Activated CD8-positive, alpha-beta T cell treated with anti-CD3 and anti-CD28 coated beads for 36 hours (primary cell): ENCODE results near the gene ZNF620. TPM values are rescaled to one million over a fixed set of nuclear protein-coding genes. Genes with fewer than 3 reads are reported as not detected.
"Not testable (repeated sequence)": the region's sequence is repeated elsewhere in the genome, so short reads cannot be mapped to it uniquely, and the experiment has no call there.

ENCODE experiments used
- ATAC-seq: fragments of 200-7000 bp; cut with Tn5 transposase; one replicate; pipeline ENCODE4 v1.10.0; 2021; ENCODE audit warnings: mild to moderate bottlenecking, moderate library complexity
- CTCF ChIA-PET: fragments of 350-600 bp; sonication (Branson Sonifier 250); formaldehyde crosslinking; loops from one replicate; lab custom pipeline; 2021; ENCODE audit warnings: antibody characterized with exemption; lab: Charles Lee
- POLR2A ChIA-PET: fragments of 350-600 bp; sonication (Branson Sonifier 250); formaldehyde crosslinking; loops from one replicate; lab custom pipeline; 2021; ENCODE audit warnings: antibody characterized with exemption; lab: Charles Lee
- DNase-seq: peaks from one replicate; pipeline ENCODE4 v3.0.0-alpha.2; 2020
- H3K27ac Mint-ChIP-seq: one replicate; pipeline ENCODE4 v1.8.0; 2021; ENCODE audit warnings: mild to moderate bottlenecking, mixed read lengths
- H3K27me3 Mint-ChIP-seq: one replicate; pipeline ENCODE4 v1.8.0; 2021; ENCODE audit warnings: mixed read lengths
- H3K36me3 Mint-ChIP-seq: one replicate; pipeline ENCODE4 v1.8.0; 2021; ENCODE audit warnings: low read depth, mixed read lengths
- H3K4me1 Mint-ChIP-seq: one replicate; pipeline ENCODE4 v1.8.0; 2021; ENCODE audit warnings: low read depth, mixed read lengths
- H3K4me3 Mint-ChIP-seq: one replicate; pipeline ENCODE4 v1.8.0; 2021; ENCODE audit warnings: mild to moderate bottlenecking, moderate library complexity, mixed read lengths
- H3K9me3 Mint-ChIP-seq: one replicate; pipeline ENCODE4 v1.8.0; 2021; ENCODE audit warnings: mixed read lengths
- intact Hi-C: fragments of 100-400 bp; cut with micrococcal nuclease; formaldehyde crosslinking; loops from one replicate; pipeline ENCODE4 v1.10.0; 2022
- total RNA-seq, 2 experiments: library from RNA; stranded (reverse); gene quantifications; one replicate each; pipeline ENCODE4 v1.2.3, GENCODE V29; 2021
- TF ChIP-seq, protein P1 (sequence below): fragments of 200-600 bp; IDR thresholded peaks from one replicate; pipeline ENCODE4 v1.8.0; 2022; ENCODE audit warnings: antibody characterized with exemption, mild to moderate bottlenecking

The ZNF620 gene
- total RNA-seq, 2 experiments from 2014 or later, result 2.5 to 3.6 TPM

DNA sequence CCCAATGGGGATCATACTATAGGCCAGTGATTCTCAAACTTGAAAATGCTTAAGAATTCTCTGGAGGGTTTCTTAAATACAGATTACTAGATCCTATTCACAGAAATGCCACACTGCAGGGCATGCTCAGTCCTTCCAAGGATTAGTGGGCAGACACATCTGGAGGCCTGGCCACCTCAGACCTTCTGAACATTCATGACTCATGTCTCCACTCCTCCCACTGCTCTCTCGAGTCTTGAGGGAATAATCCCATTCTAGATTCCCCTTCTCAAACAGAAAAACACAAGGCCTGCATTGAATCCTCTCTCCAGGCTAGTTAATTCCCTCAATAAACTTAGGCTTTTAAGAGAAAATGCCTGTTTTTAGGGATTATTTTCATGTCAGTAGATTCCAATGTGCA lies 41.0 kb downstream of the ZNF620 start:
- Mint-ChIP-seq H3K27ac (no peak overlapping the region), H3K4me1 (no peaks in the 10 kb centered on the region), H3K4me3 (no peak overlapping the region), H3K9me3 (no peaks in the 10 kb centered on the region), H3K36me3 (no peaks in the 10 kb centered on the region), H3K27me3 (no peaks in the 10 kb centered on the region)
- CTCF ChIA-PET, result no interaction called here
- ATAC-seq (no peak), DNase-seq (no peak)
- POLR2A ChIA-PET, result no interaction called here
- TF ChIP-seq, protein P1, sequence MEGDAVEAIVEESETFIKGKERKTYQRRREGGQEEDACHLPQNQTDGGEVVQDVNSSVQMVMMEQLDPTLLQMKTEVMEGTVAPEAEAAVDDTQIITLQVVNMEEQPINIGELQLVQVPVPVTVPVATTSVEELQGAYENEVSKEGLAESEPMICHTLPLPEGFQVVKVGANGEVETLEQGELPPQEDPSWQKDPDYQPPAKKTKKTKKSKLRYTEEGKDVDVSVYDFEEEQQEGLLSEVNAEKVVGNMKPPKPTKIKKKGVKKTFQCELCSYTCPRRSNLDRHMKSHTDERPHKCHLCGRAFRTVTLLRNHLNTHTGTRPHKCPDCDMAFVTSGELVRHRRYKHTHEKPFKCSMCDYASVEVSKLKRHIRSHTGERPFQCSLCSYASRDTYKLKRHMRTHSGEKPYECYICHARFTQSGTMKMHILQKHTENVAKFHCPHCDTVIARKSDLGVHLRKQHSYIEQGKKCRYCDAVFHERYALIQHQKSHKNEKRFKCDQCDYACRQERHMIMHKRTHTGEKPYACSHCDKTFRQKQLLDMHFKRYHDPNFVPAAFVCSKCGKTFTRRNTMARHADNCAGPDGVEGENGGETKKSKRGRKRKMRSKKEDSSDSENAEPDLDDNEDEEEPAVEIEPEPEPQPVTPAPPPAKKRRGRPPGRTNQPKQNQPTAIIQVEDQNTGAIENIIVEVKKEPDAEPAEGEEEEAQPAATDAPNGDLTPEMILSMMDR, result no peak
- intact Hi-C loops, result no loop called here

DNA sequence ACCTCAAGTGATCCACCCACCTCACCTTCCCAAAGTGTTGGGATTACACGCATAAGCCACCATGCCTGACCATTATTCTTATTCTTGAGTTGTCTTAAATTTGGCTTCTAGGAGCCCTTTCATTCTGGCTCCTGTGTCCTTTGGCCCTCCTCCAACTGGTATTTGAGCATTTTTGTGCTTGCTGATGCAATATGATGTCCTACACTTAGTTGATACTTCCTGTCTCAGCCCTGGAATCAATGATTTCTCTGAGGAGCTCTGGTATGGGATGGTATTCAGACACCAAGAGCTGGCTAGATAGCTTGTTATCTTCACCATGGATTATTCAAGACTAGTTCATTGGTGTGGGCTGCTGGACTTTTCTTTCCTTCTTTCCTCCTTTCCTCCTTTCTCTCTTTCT lies 44.3 kb downstream of the ZNF620 start:
- H3K4me1 Mint-ChIP-seq, result no peaks in the 10 kb centered on the region
- H3K27me3 Mint-ChIP-seq, result peaks cover 1% of the 10 kb centered on the region
- no peaks in the 10 kb centered on the region for H3K9me3 Mint-ChIP-seq
- ChIA-PET CTCF (no interaction called here), POLR2A (no interaction called here)
- no peaks in the 10 kb centered on the region for H3K36me3 Mint-ChIP-seq
- ATAC-seq, result no peak
- TF ChIP-seq, protein P1, result no peak
- intact Hi-C loops, result no loop called here
- H3K4me3 Mint-ChIP-seq, result no peak overlapping the region
- H3K27ac Mint-ChIP-seq, result peak overlapping the region; percentile 25
- no peak for DNase-seq

- ChIA-PET POLR2A (no interaction called here), CTCF (no interaction called here)
- Mint-ChIP-seq H3K9me3 (no peaks in the 10 kb centered on the region), H3K4me3 (no peak overlapping the region), H3K4me1 (no peaks in the 10 kb centered on the region), H3K27me3 (peaks cover 1% of the 10 kb centered on the region), H3K27ac (no peak overlapping the region), H3K36me3 (no peaks in the 10 kb centered on the region)
- ATAC-seq, result no peak
- DNase-seq, result no peak
- TF ChIP-seq, protein P1, result no peak
- intact Hi-C loops, result no loop called here
Measured at GRCh38 chr3:40557575-40558161, 51.8 kb downstream of the ZNF620 start.

GRCh38 chr3:40562482-40562881 lies 56.6 kb downstream of the ZNF620 start:
- H3K36me3 Mint-ChIP-seq, H3K9me3 Mint-ChIP-seq, DNase-seq, H3K27me3 Mint-ChIP-seq, H3K4me1 Mint-ChIP-seq, ATAC-seq, H3K27ac Mint-ChIP-seq, POLR2A ChIA-PET, H3K4me3 Mint-ChIP-seq, intact Hi-C loops: not testable (repeated sequence)
- CTCF ChIA-PET, result interaction anchor here (0.9 kb wide), 1 partner anchor 18 kb away, joined by 3 read pairs; no protein-coding TSS in a partner anchor

DNA sequence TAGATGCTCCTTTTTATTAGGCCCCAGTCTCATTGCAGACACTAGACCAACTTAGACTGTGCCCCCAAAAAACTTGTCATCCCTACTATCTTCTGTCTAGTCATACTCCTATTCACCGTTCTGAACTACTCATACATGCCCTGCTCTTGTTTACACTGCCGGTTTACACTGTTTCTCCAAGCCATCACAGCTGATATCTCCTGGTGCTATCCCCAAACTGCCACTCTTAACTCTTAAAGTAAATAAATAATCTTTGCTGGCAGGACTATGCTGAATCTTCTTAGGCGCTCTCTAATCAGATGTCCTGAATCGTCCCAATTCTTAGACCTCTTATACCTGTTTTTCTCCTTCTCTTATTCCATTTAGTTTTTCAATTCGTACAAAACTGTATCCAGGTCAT lies 59.8 kb downstream of the ZNF620 start:
- ATAC-seq, H3K36me3 Mint-ChIP-seq, H3K4me3 Mint-ChIP-seq, DNase-seq, CTCF ChIA-PET, POLR2A ChIA-PET, intact Hi-C loops, H3K27me3 Mint-ChIP-seq, H3K27ac Mint-ChIP-seq, H3K9me3 Mint-ChIP-seq, H3K4me1 Mint-ChIP-seq: not testable (repeated sequence)

DNA sequence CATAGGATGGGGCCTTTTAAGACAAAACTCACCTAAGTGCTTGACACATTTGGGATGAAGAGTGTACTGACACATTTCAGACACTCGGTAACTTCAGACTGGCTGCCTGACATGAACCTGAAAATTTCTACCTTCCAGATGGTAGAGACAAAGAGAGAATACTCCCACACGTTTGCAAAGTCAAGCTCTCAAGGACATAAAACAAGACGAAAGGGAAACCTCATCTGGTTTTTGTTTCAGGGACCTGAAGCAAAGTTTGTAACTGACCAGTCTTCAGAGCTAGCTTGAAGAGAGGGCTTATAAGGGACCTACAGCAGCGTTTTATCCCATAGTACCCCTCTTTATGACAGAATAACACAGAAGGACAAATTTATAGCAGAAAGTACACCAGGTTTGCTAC lies 60.9 kb downstream of the ZNF620 start:
- no peak overlapping the region for H3K4me3 Mint-ChIP-seq
- CTCF ChIA-PET, result no interaction called here
- H3K4me1 Mint-ChIP-seq, result no peaks in the 10 kb centered on the region
- DNase-seq, result no peak
- TF ChIP-seq, protein P1, result no peak
- POLR2A ChIA-PET, result no interaction called here
- H3K9me3 Mint-ChIP-seq, result peaks cover 5% of the 10 kb centered on the region
- H3K27ac Mint-ChIP-seq, result no peak overlapping the region
- intact Hi-C loops, result no loop called here
- H3K27me3 Mint-ChIP-seq, result no peaks in the 10 kb centered on the region
- no peak for ATAC-seq
- H3K36me3 Mint-ChIP-seq, result no peaks in the 10 kb centered on the region

Other genes starting within 250 kb of the ZNF620 start
- 10 to 100 TPM; 38.2 to 42.3 TPM for gene EIF1B, start 196.3 kb upstream of the ZNF620 start, total RNA-seq
- not detected for gene ENTPD3, start 118.9 kb upstream of the ZNF620 start, total RNA-seq
- 1,000 to 10,000 TPM; 3,410 to 3,594 TPM for gene RPL14, start 48.7 kb upstream of the ZNF620 start, total RNA-seq
- gene ZNF619, start 28.9 kb upstream of the ZNF620 start, total RNA-seq, result 1 to 10 TPM; 5.7 to 6.3 TPM
- gene ZNF621, start 18.9 kb downstream of the ZNF620 start, total RNA-seq, result 10 to 100 TPM; 18.5 to 19.1 TPM